Liver (tissue), 3 donors: Measurements from ENCODE around the gene CDH26.

Experiments used
- FOXA1 ChIP-seq: IDR thresholded peaks from 2 replicates; pipeline ENCODE4 v1.6.1; 2016; ENCODE audit warnings: antibody characterized with exemption
- GABPA ChIP-seq, 2 donors: IDR thresholded peaks in 1 of 2; conservative IDR thresholded peaks in 1 of 2; 2 replicates each; pipeline ENCODE4 v1.6.1; 2016; ENCODE audit warnings: antibody characterized with exemption in 2 of 2, mild to moderate bottlenecking in 1 of 2, moderate library complexity in 1 of 2
- HNF4A ChIP-seq, 2 donors: conservative IDR thresholded peaks; 2 replicates each; pipeline ENCODE4 v1.6.1; 2016; ENCODE audit warnings: antibody characterized with exemption in 2 of 2, mild to moderate bottlenecking in 2 of 2
- HNF4G ChIP-seq: IDR thresholded peaks from 2 replicates; pipeline ENCODE4 v1.6.1; 2016; ENCODE audit warnings: antibody characterized with exemption
- JUND ChIP-seq, 2 donors: IDR thresholded peaks; 2 replicates each; pipeline ENCODE4 v1.6.1; 2016; ENCODE audit warnings: antibody characterized with exemption in 2 of 2
- NR2F2 ChIP-seq: IDR thresholded peaks from 2 replicates; pipeline ENCODE4 v1.6.1; 2016; ENCODE audit warnings: antibody characterized with exemption
- RAD21 ChIP-seq, 2 donors: IDR thresholded peaks; 2 replicates each; pipeline ENCODE4 v1.6.1; 2016; ENCODE audit warnings: antibody characterized with exemption in 2 of 2, mild to moderate bottlenecking in 2 of 2
- SP1 ChIP-seq: IDR thresholded peaks from 2 replicates; pipeline ENCODE4 v1.6.1; 2018; ENCODE audit warnings: antibody characterized with exemption, mild to moderate bottlenecking
- TAF1 ChIP-seq: conservative IDR thresholded peaks from 2 replicates; pipeline ENCODE4 v1.6.1; 2016; ENCODE audit warnings: antibody characterized with exemption, mild to moderate bottlenecking
- YY1 ChIP-seq: IDR thresholded peaks from 2 replicates; pipeline ENCODE4 v1.6.1; 2016; ENCODE audit warnings: antibody characterized with exemption, mild to moderate bottlenecking
- TF ChIP-seq, protein P1 (sequence below): fragments of 150-350 bp; IDR thresholded peaks from 2 replicates; pipeline ENCODE4 v1.5.1; 2017; ENCODE audit warnings: improper control_type of control experiment, low read depth, low read length; ENCODE audit not compliant: missing input control
- TF ChIP-seq, protein P2 (sequence below): IDR thresholded peaks from 2 replicates; pipeline ENCODE4 v1.6.1; 2016; ENCODE audit warnings: antibody characterized with exemption
- TF ChIP-seq, protein P3 (sequence below): IDR thresholded peaks from 2 replicates; pipeline ENCODE4 v1.6.1; 2016; ENCODE audit warnings: antibody characterized with exemption, mild to moderate bottlenecking
- TF ChIP-seq, protein P4 (sequence below): IDR thresholded peaks from 2 replicates; pipeline ENCODE4 v1.6.1; 2016; ENCODE audit warnings: antibody characterized with exemption
- donor health status: healthy.
- donor health status: healthy.

DNA sequence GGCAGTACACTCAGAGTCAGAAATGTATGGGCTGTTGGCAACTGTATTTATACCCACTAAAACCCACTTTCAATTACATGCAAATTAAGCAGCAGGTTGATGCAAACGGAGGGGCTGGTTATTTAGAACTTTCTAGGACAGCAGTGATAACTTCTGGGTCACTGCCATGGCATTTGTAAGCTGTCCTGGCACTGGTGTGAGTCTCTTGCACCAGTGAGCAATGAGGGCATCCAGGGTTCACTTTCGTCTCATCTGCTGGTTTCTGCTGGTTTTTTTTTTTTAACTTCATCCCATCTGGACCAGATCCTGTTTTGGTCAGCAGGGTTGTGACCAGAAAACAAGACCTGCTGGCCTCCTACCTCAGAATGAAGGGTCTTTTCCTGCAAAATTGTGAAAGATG lies 49.2 kb downstream of the CDH26 start:
- TF ChIP-seq, protein P1, sequence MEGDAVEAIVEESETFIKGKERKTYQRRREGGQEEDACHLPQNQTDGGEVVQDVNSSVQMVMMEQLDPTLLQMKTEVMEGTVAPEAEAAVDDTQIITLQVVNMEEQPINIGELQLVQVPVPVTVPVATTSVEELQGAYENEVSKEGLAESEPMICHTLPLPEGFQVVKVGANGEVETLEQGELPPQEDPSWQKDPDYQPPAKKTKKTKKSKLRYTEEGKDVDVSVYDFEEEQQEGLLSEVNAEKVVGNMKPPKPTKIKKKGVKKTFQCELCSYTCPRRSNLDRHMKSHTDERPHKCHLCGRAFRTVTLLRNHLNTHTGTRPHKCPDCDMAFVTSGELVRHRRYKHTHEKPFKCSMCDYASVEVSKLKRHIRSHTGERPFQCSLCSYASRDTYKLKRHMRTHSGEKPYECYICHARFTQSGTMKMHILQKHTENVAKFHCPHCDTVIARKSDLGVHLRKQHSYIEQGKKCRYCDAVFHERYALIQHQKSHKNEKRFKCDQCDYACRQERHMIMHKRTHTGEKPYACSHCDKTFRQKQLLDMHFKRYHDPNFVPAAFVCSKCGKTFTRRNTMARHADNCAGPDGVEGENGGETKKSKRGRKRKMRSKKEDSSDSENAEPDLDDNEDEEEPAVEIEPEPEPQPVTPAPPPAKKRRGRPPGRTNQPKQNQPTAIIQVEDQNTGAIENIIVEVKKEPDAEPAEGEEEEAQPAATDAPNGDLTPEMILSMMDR: no peak
- TF ChIP-seq SP1: no peak
- TF ChIP-seq GABPA (IDR thresholded peaks at IDR 0.05 in 1 of 2, conservative IDR thresholded peaks at IDR 0.05 in 1 of 2): no peak
- no peak for TF ChIP-seq JUND (IDR thresholded peaks at IDR 0.05)
- TF ChIP-seq, protein P2, sequence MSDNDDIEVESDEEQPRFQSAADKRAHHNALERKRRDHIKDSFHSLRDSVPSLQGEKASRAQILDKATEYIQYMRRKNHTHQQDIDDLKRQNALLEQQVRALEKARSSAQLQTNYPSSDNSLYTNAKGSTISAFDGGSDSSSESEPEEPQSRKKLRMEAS: no peak
- TF ChIP-seq YY1: no peak
- no peak for TF ChIP-seq RAD21 (IDR thresholded peaks at IDR 0.05)
- no peak for TF ChIP-seq TAF1
- TF ChIP-seq, protein P3, sequence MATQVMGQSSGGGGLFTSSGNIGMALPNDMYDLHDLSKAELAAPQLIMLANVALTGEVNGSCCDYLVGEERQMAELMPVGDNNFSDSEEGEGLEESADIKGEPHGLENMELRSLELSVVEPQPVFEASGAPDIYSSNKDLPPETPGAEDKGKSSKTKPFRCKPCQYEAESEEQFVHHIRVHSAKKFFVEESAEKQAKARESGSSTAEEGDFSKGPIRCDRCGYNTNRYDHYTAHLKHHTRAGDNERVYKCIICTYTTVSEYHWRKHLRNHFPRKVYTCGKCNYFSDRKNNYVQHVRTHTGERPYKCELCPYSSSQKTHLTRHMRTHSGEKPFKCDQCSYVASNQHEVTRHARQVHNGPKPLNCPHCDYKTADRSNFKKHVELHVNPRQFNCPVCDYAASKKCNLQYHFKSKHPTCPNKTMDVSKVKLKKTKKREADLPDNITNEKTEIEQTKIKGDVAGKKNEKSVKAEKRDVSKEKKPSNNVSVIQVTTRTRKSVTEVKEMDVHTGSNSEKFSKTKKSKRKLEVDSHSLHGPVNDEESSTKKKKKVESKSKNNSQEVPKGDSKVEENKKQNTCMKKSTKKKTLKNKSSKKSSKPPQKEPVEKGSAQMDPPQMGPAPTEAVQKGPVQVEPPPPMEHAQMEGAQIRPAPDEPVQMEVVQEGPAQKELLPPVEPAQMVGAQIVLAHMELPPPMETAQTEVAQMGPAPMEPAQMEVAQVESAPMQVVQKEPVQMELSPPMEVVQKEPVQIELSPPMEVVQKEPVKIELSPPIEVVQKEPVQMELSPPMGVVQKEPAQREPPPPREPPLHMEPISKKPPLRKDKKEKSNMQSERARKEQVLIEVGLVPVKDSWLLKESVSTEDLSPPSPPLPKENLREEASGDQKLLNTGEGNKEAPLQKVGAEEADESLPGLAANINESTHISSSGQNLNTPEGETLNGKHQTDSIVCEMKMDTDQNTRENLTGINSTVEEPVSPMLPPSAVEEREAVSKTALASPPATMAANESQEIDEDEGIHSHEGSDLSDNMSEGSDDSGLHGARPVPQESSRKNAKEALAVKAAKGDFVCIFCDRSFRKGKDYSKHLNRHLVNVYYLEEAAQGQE: no peak
- TF ChIP-seq HNF4G: no peak
- TF ChIP-seq HNF4A (conservative IDR thresholded peaks at IDR 0.05): no peak
- no peak for TF ChIP-seq FOXA1
- TF ChIP-seq, protein P4, sequence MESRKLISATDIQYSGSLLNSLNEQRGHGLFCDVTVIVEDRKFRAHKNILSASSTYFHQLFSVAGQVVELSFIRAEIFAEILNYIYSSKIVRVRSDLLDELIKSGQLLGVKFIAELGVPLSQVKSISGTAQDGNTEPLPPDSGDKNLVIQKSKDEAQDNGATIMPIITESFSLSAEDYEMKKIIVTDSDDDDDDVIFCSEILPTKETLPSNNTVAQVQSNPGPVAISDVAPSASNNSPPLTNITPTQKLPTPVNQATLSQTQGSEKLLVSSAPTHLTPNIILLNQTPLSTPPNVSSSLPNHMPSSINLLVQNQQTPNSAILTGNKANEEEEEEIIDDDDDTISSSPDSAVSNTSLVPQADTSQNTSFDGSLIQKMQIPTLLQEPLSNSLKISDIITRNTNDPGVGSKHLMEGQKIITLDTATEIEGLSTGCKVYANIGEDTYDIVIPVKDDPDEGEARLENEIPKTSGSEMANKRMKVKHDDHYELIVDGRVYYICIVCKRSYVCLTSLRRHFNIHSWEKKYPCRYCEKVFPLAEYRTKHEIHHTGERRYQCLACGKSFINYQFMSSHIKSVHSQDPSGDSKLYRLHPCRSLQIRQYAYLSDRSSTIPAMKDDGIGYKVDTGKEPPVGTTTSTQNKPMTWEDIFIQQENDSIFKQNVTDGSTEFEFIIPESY: no peak
- no peak for TF ChIP-seq NR2F2
